ENCODE measurements around the gene CBS.
"Not testable (repeated sequence)": the region's sequence is repeated elsewhere in the genome, so short reads cannot be mapped to it uniquely, and the experiment has no call there.

CBS gene

GRCh38 chr21:43020177-43020576, 55.5 kb downstream of the CBS start:
- TF ChIP-seq CTCF (IDR thresholded peaks at IDR 0.05; ENCODE audit: insufficient read depth, low read length, poor library complexity, severe bottlenecking), result no peak
- H3K36me3 ChIP-seq (ENCODE audit: control insufficient read depth, insufficient read depth, low read length), result peaks cover 2% of the 10 kb centered on the region
- DNase-seq (ENCODE audit: extremely low read depth, insufficient read length), result no peak
- H3K27me3 ChIP-seq (replicated peaks; ENCODE audit: control insufficient read depth, insufficient read depth, low read length), result no peaks in the 10 kb centered on the region
- no peak overlapping the region for H3K4me3 ChIP-seq (replicated peaks; ENCODE audit: low read depth, low read length)

- no peak for DNase-seq (ENCODE audit: extremely low read depth, insufficient read length)
- Histone ChIP-seq H3K36me3 (ENCODE audit: control insufficient read depth, insufficient read depth, low read length) (peaks cover 2% of the 10 kb centered on the region), H3K4me3 (replicated peaks; ENCODE audit: low read depth, low read length) (no peak overlapping the region), H3K27me3 (replicated peaks; ENCODE audit: control insufficient read depth, insufficient read depth, low read length) (no peaks in the 10 kb centered on the region)
- no peak for TF ChIP-seq CTCF (IDR thresholded peaks at IDR 0.05; ENCODE audit: insufficient read depth, low read length, poor library complexity, severe bottlenecking)
These were observed 57.1 kb downstream of the CBS start for GRCh38 chr21:43018519-43018918.

GRCh38 chr21:43016728-43017127, 58.9 kb downstream of the CBS start:
- Histone ChIP-seq H3K4me3 (replicated peaks; ENCODE audit: low read depth, low read length) (no peak overlapping the region), H3K36me3 (ENCODE audit: control insufficient read depth, insufficient read depth, low read length) (peaks cover 5% of the 10 kb centered on the region), H3K27me3 (replicated peaks; ENCODE audit: control insufficient read depth, insufficient read depth, low read length) (no peaks in the 10 kb centered on the region)
- no peak for DNase-seq (ENCODE audit: extremely low read depth, insufficient read length)
- no peak for TF ChIP-seq CTCF (IDR thresholded peaks at IDR 0.05; ENCODE audit: insufficient read depth, low read length, poor library complexity, severe bottlenecking)

- TF ChIP-seq CTCF (IDR thresholded peaks at IDR 0.05; ENCODE audit: insufficient read depth, low read length, poor library complexity, severe bottlenecking), result no peak
- DNase-seq (ENCODE audit: extremely low read depth, insufficient read length), result no peak
- peaks cover 7% of the 10 kb centered on the region for H3K36me3 ChIP-seq (ENCODE audit: control insufficient read depth, insufficient read depth, low read length)
- H3K4me3 ChIP-seq (replicated peaks; ENCODE audit: low read depth, low read length), result no peak overlapping the region
- H3K27me3 ChIP-seq (replicated peaks; ENCODE audit: control insufficient read depth, insufficient read depth, low read length), result no peaks in the 10 kb centered on the region
These were observed 59.6 kb downstream of the CBS start for GRCh38 chr21:43015906-43016540.

GRCh38 chr21:43012596-43012995, 63.0 kb downstream of the CBS start:
- no peak for TF ChIP-seq CTCF (IDR thresholded peaks at IDR 0.05; ENCODE audit: insufficient read depth, low read length, poor library complexity, severe bottlenecking)
- DNase-seq (ENCODE audit: extremely low read depth, insufficient read length), result no peak
- Histone ChIP-seq H3K27me3 (replicated peaks; ENCODE audit: control insufficient read depth, insufficient read depth, low read length) (no peaks in the 10 kb centered on the region), H3K36me3 (ENCODE audit: control insufficient read depth, insufficient read depth, low read length) (peaks cover 7% of the 10 kb centered on the region), H3K4me3 (replicated peaks; ENCODE audit: low read depth, low read length) (no peak overlapping the region)

- H3K27me3 ChIP-seq (replicated peaks; ENCODE audit: control insufficient read depth, insufficient read depth, low read length), result no peaks in the 10 kb centered on the region
- H3K4me3 ChIP-seq (replicated peaks; ENCODE audit: low read depth, low read length), result no peak overlapping the region
- TF ChIP-seq CTCF (IDR thresholded peaks at IDR 0.05; ENCODE audit: insufficient read depth, low read length, poor library complexity, severe bottlenecking), result no peak
- H3K36me3 ChIP-seq (ENCODE audit: control insufficient read depth, insufficient read depth, low read length), result peaks cover 4% of the 10 kb centered on the region
- no peak for DNase-seq (ENCODE audit: extremely low read depth, insufficient read length)
These were observed 68.8 kb downstream of the CBS start for GRCh38 chr21:43006874-43007208.

- H3K4me3 ChIP-seq (replicated peaks; ENCODE audit: low read depth, low read length); H3K27me3 ChIP-seq (replicated peaks; ENCODE audit: control insufficient read depth, insufficient read depth, low read length); DNase-seq (ENCODE audit: extremely low read depth, insufficient read length); H3K36me3 ChIP-seq (ENCODE audit: control insufficient read depth, insufficient read depth, low read length): not testable (repeated sequence)
These were observed 69.4 kb downstream of the CBS start for GRCh38 chr21:43006051-43006873.

Data from GM06990 (cell line).